Ovary (tissue), 9 donors: ENCODE data around the gene LRRC4C. TPM values are rescaled to one million over a fixed set of nuclear protein-coding genes. Genes with fewer than 3 reads are reported as not detected.

Experiments used
- DNase-seq, 5 donors: peaks; one replicate each; pipeline ENCODE4 v3.0.0-alpha.2; 2019 to 2020
- H3K27ac ChIP-seq, 2 donors: fragments of 200-600 bp; one replicate each; pipeline versions ENCODE4 v1.5.1 to v1.8.0; 2019 to 2022
- H3K27me3 ChIP-seq: fragments of 200-600 bp; one replicate; pipeline ENCODE4 v1.8.0; 2022
- H3K36me3 ChIP-seq: fragments of 200-600 bp; sonication (generic); one replicate; pipeline ENCODE4 v1.5.1; 2019
- H3K4me1 ChIP-seq: one replicate; pipeline ENCODE4 v1.8.1; 2013; ENCODE audit warnings: mild to moderate bottlenecking, moderate library complexity; ENCODE audit not compliant: insufficient read depth
- H3K4me3 ChIP-seq: fragments of 200-600 bp; sonication (generic); one replicate; pipeline ENCODE4 v1.5.1; 2017
- H3K9me3 ChIP-seq, 2 donors: fragments of 200-600 bp in 1 of 2; sonication (generic) in 1 of 2; one replicate each; pipeline versions ENCODE4 v1.5.1 to v1.8.1; 2013 to 2019; ENCODE audit warnings: mild to moderate bottlenecking in 1 of 2, moderate library complexity in 1 of 2
- CTCF ChIP-seq, 3 donors: fragments of 450-650 bp in 2 of 3; fragments of 200-600 bp in 1 of 3; IDR thresholded peaks; one replicate each; pipeline versions ENCODE4 v1.5.1 to v1.8.0; 2016 to 2022; ENCODE audit warnings: antibody characterized with exemption in 3 of 3, mild to moderate bottlenecking in 1 of 3
- EP300 ChIP-seq: sonication (generic); formaldehyde crosslinking; IDR thresholded peaks from one replicate; pipeline ENCODE4 v1.6.1; 2017; ENCODE audit warnings: antibody characterized with exemption
- POLR2A ChIP-seq: fragments of 450-650 bp; IDR thresholded peaks from one replicate; pipeline ENCODE4 v1.6.1; 2017; ENCODE audit warnings: antibody characterized with exemption, mild to moderate bottlenecking, moderate library complexity
- WGBS, 3 donors: extraction: QIAGEN DNeasy Blood & Tissue Kit in 1 of 3; methylation state at CpG; one replicate each; pipeline versions ENCODE4 v1.1.5 to v1.1.7; 2013 to 2017; 5-methylcytosine and 5-hydroxymethylcytosine counted together
- intact Hi-C, 4 donors: fragments of 100-400 bp; cut with DNase I; formaldehyde crosslinking; loops; one replicate each; pipeline versions ENCODE4 v1.11.0 to v1.15.1; 2022 to 2023
- polyA plus RNA-seq, 2 donors: library from polyadenylated mRNA; stranded (reverse); fragments of 200-250 nt in 1 of 2; fragments of 350-450 nt in 1 of 2; fragmentation: Illumina TruSeq in 1 of 2; extraction: RNeasy Lipid Tissue Mini Kit (QIAGEN cat#74804) in 1 of 2; gene quantifications; one replicate each; pipeline ENCODE4 v1.2.3, GENCODE V29; 2013 to 2014
- total RNA-seq, 7 donors: library from RNA; depleted of rRNA in 2 of 7; stranded (reverse); fragments of >200 nt in 2 of 7; fragmentation: NEBNext Ultra II Directional in 3 of 7; extraction: Animal tissue kit (Norgen Biotek cat#: 25700) in 3 of 7; gene quantifications; one replicate each; pipeline versions ENCODE4 v1.1.0 to v1.2.4, GENCODE V29; 2016 to 2023
- donor health status: DM: no; HTN: no; CAD: no; lungs with moderate emphysema.
- donor health status: DM: no; HTN: no; CAD: no.
- donor health status: Bipolar disorder and iron deficiency.
- donor health status: DM: yes; HTN: yes; CAD: no.
- donor health status: DM: no; HTN: no; CAD: no.
- donor health status: DM: yes; HTN: yes; CAD: no.

LRRC4C gene
- total and polyA plus RNA-seq, 9 donors = 0.15 to 12.5 (median 0.78) TPM

DNA sequence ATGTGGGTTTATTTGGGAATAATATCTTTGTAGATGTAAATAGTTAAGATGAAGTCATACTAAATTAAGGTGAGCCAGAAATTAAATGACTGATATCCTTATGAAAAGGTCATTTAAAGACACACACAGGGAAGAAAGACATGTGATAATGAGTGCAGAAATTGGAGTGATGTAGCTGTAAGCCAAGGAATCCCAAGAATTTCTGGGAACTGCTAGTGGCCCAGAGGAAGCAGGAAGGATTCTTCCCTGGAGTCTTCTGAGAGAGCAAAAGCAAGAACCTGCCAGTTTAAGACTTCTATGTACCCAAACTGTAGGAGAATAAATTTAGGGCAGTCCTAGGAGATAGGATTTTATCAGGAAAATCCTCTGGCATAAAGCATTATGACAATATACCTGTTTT, 66.9 kb downstream of the LRRC4C start:
- intact Hi-C loops = no loop called here
- DNase-seq = no peak
- Histone ChIP-seq H3K4me1 (no peaks in the 10 kb centered on the region), H3K9me3 (no peaks in the 10 kb centered on the region), H3K36me3 (no peaks in the 10 kb centered on the region), H3K4me3 (no peak overlapping the region), H3K27me3 (no peaks in the 10 kb centered on the region), H3K27ac (no peak overlapping the region)
- no peak for TF ChIP-seq POLR2A
- TF ChIP-seq EP300 = no peak
- TF ChIP-seq CTCF (IDR thresholded peaks at IDR 0.05) = no peak

DNA sequence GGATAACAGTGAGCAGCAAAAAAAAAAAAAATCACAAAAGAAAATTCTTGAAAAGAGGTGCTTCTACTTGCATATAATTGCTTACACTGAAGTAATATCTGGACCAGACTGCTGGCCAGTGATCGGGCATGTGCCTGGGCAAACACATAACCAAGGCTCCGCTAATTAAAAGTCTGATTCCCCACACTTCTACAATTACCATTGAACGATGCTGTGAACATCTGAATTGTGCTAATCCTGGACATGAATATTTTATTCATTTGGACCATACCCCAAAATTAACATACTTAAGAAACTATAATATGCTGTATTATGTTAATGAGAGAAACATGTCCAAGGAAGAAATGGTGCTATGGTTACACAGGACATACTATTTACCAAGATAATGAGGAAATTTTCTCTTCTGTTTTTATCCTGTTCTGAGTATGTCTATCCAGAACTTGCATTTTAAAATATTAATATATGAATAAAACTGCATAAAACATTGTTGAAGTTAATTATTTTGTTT, 69.8 kb downstream of the LRRC4C start:
- H3K36me3 ChIP-seq = no peaks in the 10 kb centered on the region
- intact Hi-C loops = no loop called here
- no peaks in the 10 kb centered on the region for H3K4me1 ChIP-seq
- H3K27me3 ChIP-seq = no peaks in the 10 kb centered on the region
- TF ChIP-seq EP300 (no peak), CTCF (IDR thresholded peaks at IDR 0.05) (no peak), POLR2A (no peak)
- H3K4me3 ChIP-seq = no peak overlapping the region
- H3K27ac ChIP-seq = no peak overlapping the region
- H3K9me3 ChIP-seq = no peaks in the 10 kb centered on the region
- DNase-seq = no peak
- WGBS, 3 donors = 87 to 89% (median 89%) methylated on average over 3 of the region's 3 CpGs

- WGBS, 3 donors = 86 to 96% (median 94%) methylated on average over 1 of the region's 1 CpG
- intact Hi-C loops = no loop called here
- DNase-seq = no peak
These were observed 75.1 kb downstream of the LRRC4C start for GRCh38 chr11:41384329-41384728.

GRCh38 chr11:41383768-41384167, 75.7 kb downstream of the LRRC4C start:
- Histone ChIP-seq H3K9me3 (no peaks in the 10 kb centered on the region), H3K36me3 (no peaks in the 10 kb centered on the region), H3K4me1 (no peaks in the 10 kb centered on the region), H3K27ac (no peak overlapping the region), H3K27me3 (no peaks in the 10 kb centered on the region), H3K4me3 (no peak overlapping the region)
- 65 to 76% (median 72%) methylated on average over 3 of the region's 3 CpGs for WGBS, 3 donors
- no peak for DNase-seq
- intact Hi-C loops = no loop called here
- TF ChIP-seq POLR2A (no peak), EP300 (no peak), CTCF (IDR thresholded peaks at IDR 0.05) (no peak)

More at GRCh38 chr11:41384329-41384728, 75.1 kb downstream of the LRRC4C start:
- TF ChIP-seq EP300 (no peak), CTCF (IDR thresholded peaks at IDR 0.05) (no peak), POLR2A (no peak)
- Histone ChIP-seq H3K27me3 (no peaks in the 10 kb centered on the region), H3K4me3 (no peak overlapping the region), H3K27ac (no peak overlapping the region), H3K9me3 (no peaks in the 10 kb centered on the region), H3K36me3 (no peaks in the 10 kb centered on the region), H3K4me1 (no peaks in the 10 kb centered on the region)

- Histone ChIP-seq H3K27me3 (no peaks in the 10 kb centered on the region), H3K27ac (no peak overlapping the region), H3K36me3 (no peaks in the 10 kb centered on the region), H3K4me1 (no peaks in the 10 kb centered on the region), H3K4me3 (no peak overlapping the region), H3K9me3 (no peaks in the 10 kb centered on the region)
- intact Hi-C loops = no loop called here
- WGBS, 3 donors = 79 to 90% (median 80%) methylated on average over 2 of the region's 2 CpGs
- no peak for DNase-seq
- TF ChIP-seq CTCF (IDR thresholded peaks at IDR 0.05) (no peak), EP300 (no peak), POLR2A (no peak)
These were observed 76.5 kb downstream of the LRRC4C start for GRCh38 chr11:41382927-41383326.
